Umbilical cord (tissue), 2 donors: Measurements from ENCODE around the gene ZBTB16. TPM values are rescaled to one million over a fixed set of nuclear protein-coding genes. Genes with fewer than 3 reads are reported as not detected.
"Not testable (repeated sequence)": the region's sequence is repeated elsewhere in the genome, so short reads cannot be mapped to it uniquely, and the experiment has no call there.

Source experiments
- DNase-seq: peaks from one replicate; pipeline ENCODE4 v3.0.0-alpha.2; 2015; ENCODE audit warnings: low spot score
- total RNA-seq: library from RNA; depleted of rRNA; stranded (reverse); fragments of >200 nt; gene quantifications from one replicate; pipeline ENCODE4 v1.2.3, GENCODE V29; 2014; ENCODE audit warnings: low replicate concordance; ENCODE audit not compliant: insufficient read depth

ZBTB16 gene
- total RNA-seq, 1 donor from 2014 or later, result 83.3 TPM

GRCh38 chr11:114042234-114042633 lies 17.3 kb upstream of the ZBTB16 start:
- DNase-seq, result no peak

GRCh38 chr11:114044042-114044871 lies 15.3 kb upstream of the ZBTB16 start:
- no peak for DNase-seq

GRCh38 chr11:114047327-114047726 lies 12.2 kb upstream of the ZBTB16 start:
- DNase-seq, result no peak

- no peak for DNase-seq
Measured at GRCh38 chr11:114049050-114049449, 10.5 kb upstream of the ZBTB16 start.

- not testable (repeated sequence) for DNase-seq
Measured at GRCh38 chr11:114049766-114050165, 9.7 kb upstream of the ZBTB16 start.

GRCh38 chr11:114050258-114050927 lies 9.1 kb upstream of the ZBTB16 start:
- DNase-seq, result no peak

GRCh38 chr11:114051558-114051957 lies 8.0 kb upstream of the ZBTB16 start:
- no peak for DNase-seq

GRCh38 chr11:114052160-114052559 lies 7.4 kb upstream of the ZBTB16 start:
- no peak for DNase-seq

- DNase-seq, result peak; percentile 42
Measured at GRCh38 chr11:114053406-114053805, 6.1 kb upstream of the ZBTB16 start.

- DNase-seq, result no peak
Measured at GRCh38 chr11:114054806-114055205, 4.7 kb upstream of the ZBTB16 start.

- DNase-seq, result no peak
Measured at GRCh38 chr11:114056409-114056808, 3.1 kb upstream of the ZBTB16 start.

GRCh38 chr11:114057147-114057546 lies 2.4 kb upstream of the ZBTB16 start:
- DNase-seq, result no peak

- DNase-seq, result no peak
Measured at GRCh38 chr11:114057605-114058004, 1.9 kb upstream of the ZBTB16 start.

- DNase-seq, result no peak
Measured at GRCh38 chr11:114058026-114058706, 1.3 kb upstream of the ZBTB16 start.

GRCh38 chr11:114058871-114059277 lies 637 bp upstream of the ZBTB16 start:
- no peak for DNase-seq

GRCh38 chr11:114059984-114060391 lies 477 bp downstream of the ZBTB16 start:
- peak; percentile 51 for DNase-seq

- DNase-seq, result peak; percentile 47
Measured at GRCh38 chr11:114060392-114061047, 1.0 kb downstream of the ZBTB16 start.

- no peak for DNase-seq
Measured at GRCh38 chr11:114061048-114061680, 1.7 kb downstream of the ZBTB16 start.

- no peak for DNase-seq
Measured at GRCh38 chr11:114061681-114062049, 2.2 kb downstream of the ZBTB16 start.

- no peak for DNase-seq
Measured at GRCh38 chr11:114062272-114062671, 2.8 kb downstream of the ZBTB16 start.

GRCh38 chr11:114063149-114063828 lies 3.8 kb downstream of the ZBTB16 start:
- DNase-seq, result no peak
